H1 (cell line): ENCODE measurements around the gene CCDC88C. TPM values are rescaled to one million over a fixed set of nuclear protein-coding genes. Genes with fewer than 3 reads are reported as not detected.

Experiments
- CHD7 ChIP-seq: fragments of 300-600 bp; sonication (generic); IDR thresholded peaks from 2 replicates; pipeline ENCODE4 v1.7.1; 2012; ENCODE audit warnings: low read length, moderate library complexity, mild to moderate bottlenecking, inconsistent platforms; ENCODE audit not compliant: insufficient replicate concordance
- HDAC6 ChIP-seq: IDR thresholded peaks from one replicate; pipeline ENCODE4 v1.7.1; 2012; ENCODE audit warnings: low read depth, mild to moderate bottlenecking, inconsistent platforms, low read length, moderate library complexity
- polyA plus RNA-seq, 7 experiments: library from polyadenylated mRNA; depleted of rRNA in 3 of 7; stranded (reverse) in 5 of 7; unstranded in 2 of 7; fragments of >200 nt in 5 of 7; fragments of 200-250 nt in 2 of 7; gene quantifications; 1 replicate in 5 of 7; 2 replicates in 1 of 7; 4 replicates in 1 of 7; pipeline versions ENCODE4 v1.2.1 to v1.2.3, GENCODE V29; 2011 to 2013; ENCODE audit warnings: missing spikeins in 2 of 7, mixed read lengths in 2 of 7
- total RNA-seq: library from RNA; stranded (reverse); fragmentation: NEBNext Ultra II Directional; extraction: Animal tissue kit (Norgen Biotek cat#: 25700); gene quantifications from 2 replicates; pipeline ENCODE4 v1.2.1, GENCODE V29; 2021

Gene CCDC88C
- total and polyA plus RNA-seq, 2 of the 8 experiments (the other 6 are each of a cell fraction or from before 2014, with no cell fraction given): 10.3 to 57.7 TPM

- TF ChIP-seq CHD7 (no peak), HDAC6 (no peak)
These were observed 187.8 kb downstream of the CCDC88C start (continued) for GRCh38 chr14:91229743-91230200.
